ENCODE data around the gene PLAC1. TPM values are rescaled to one million over a fixed set of nuclear protein-coding genes. Genes with fewer than 3 reads are reported as not detected.

The PLAC1 gene
- total RNA-seq, 1 donor = not detected

- H3K4me2 ChIP-seq (ENCODE audit: insufficient read depth, low read length) = no peak overlapping the region
These were observed 8.5 kb downstream of the PLAC1 start for GRCh38 chrX:134649770-134650169.

GRCh38 chrX:134647477-134647877 is 10.8 kb downstream of the PLAC1 start:
- H3K79me2 ChIP-seq (ENCODE audit: insufficient read depth, low read length) = no peaks in the 10 kb centered on the region
- TF ChIP-seq CTCF (IDR thresholded peaks at IDR 0.05; ENCODE audit: extremely low read depth, low read depth, low read length) = no peak
- H3K27me3 ChIP-seq (ENCODE audit: insufficient read depth, low read length) = no peaks in the 10 kb centered on the region
- H3K4me2 ChIP-seq (ENCODE audit: insufficient read depth, low read length) = no peak overlapping the region
- no peak overlapping the region for H3K4me3 ChIP-seq (ENCODE audit: insufficient read depth, low read length)
- no peak overlapping the region for H2AFZ ChIP-seq (ENCODE audit: low read length)
- H3K27ac ChIP-seq (ENCODE audit: low read depth, low read length) = no peak overlapping the region
- H3K9me3 ChIP-seq (ENCODE audit: low read depth, low read length) = no peaks in the 10 kb centered on the region
- no peak for DNase-seq (ENCODE audit: insufficient read length, low spot score, missing footprints)
- no peaks in the 10 kb centered on the region for H3K36me3 ChIP-seq (ENCODE audit: insufficient read depth, low read length)
- no peaks in the 10 kb centered on the region for H3K4me1 ChIP-seq (ENCODE audit: insufficient read depth, low read length)
- no peaks in the 10 kb centered on the region for H4K20me1 ChIP-seq (ENCODE audit: insufficient read depth, low read length)

More at GRCh38 chrX:134649770-134650169, 8.5 kb downstream of the PLAC1 start:
- Histone ChIP-seq H3K4me3 (ENCODE audit: insufficient read depth, low read length) (no peak overlapping the region), H3K9me3 (ENCODE audit: low read depth, low read length) (no peaks in the 10 kb centered on the region), H3K27me3 (ENCODE audit: insufficient read depth, low read length) (no peaks in the 10 kb centered on the region), H2AFZ (ENCODE audit: low read length) (no peak overlapping the region), H3K27ac (ENCODE audit: low read depth, low read length) (no peak overlapping the region), H4K20me1 (ENCODE audit: insufficient read depth, low read length) (no peaks in the 10 kb centered on the region), H3K79me2 (ENCODE audit: insufficient read depth, low read length) (no peaks in the 10 kb centered on the region), H3K4me1 (ENCODE audit: insufficient read depth, low read length) (no peaks in the 10 kb centered on the region), H3K36me3 (ENCODE audit: insufficient read depth, low read length) (no peaks in the 10 kb centered on the region)
- DNase-seq (ENCODE audit: insufficient read length, low spot score, missing footprints) = no peak
- no peak for TF ChIP-seq CTCF (IDR thresholded peaks at IDR 0.05; ENCODE audit: extremely low read depth, low read depth, low read length)

DNA sequence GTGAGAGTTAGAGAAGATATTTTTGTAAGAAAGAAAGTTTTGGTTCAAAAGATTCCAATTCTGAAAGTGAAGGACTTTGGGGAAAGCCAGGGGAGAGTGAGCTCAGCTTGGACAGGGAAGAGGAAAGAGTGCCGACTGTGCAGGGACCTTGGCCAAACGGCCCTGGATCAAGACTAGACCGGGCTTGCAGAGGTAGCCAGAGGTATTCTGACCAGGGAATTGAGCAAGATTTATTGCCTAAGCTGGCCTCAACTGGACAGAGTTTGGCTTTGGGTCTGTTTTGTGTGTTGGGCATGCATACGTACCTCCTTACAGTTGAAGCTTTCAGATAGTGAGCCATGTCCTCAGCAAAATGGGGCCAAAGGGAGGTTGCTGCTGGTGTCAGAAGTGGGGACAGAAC is 11.6 kb downstream of the PLAC1 start:
- Histone ChIP-seq H3K79me2 (ENCODE audit: insufficient read depth, low read length) (no peaks in the 10 kb centered on the region), H2AFZ (ENCODE audit: low read length) (no peak overlapping the region), H3K27me3 (ENCODE audit: insufficient read depth, low read length) (no peaks in the 10 kb centered on the region), H3K27ac (ENCODE audit: low read depth, low read length) (no peak overlapping the region), H3K4me3 (ENCODE audit: insufficient read depth, low read length) (no peak overlapping the region), H3K36me3 (ENCODE audit: insufficient read depth, low read length) (no peaks in the 10 kb centered on the region), H3K4me1 (ENCODE audit: insufficient read depth, low read length) (no peaks in the 10 kb centered on the region), H4K20me1 (ENCODE audit: insufficient read depth, low read length) (no peaks in the 10 kb centered on the region), H3K9me3 (ENCODE audit: low read depth, low read length) (no peaks in the 10 kb centered on the region), H3K4me2 (ENCODE audit: insufficient read depth, low read length) (no peak overlapping the region)
- TF ChIP-seq CTCF (IDR thresholded peaks at IDR 0.05; ENCODE audit: extremely low read depth, low read depth, low read length) = no peak
- DNase-seq (ENCODE audit: insufficient read length, low spot score, missing footprints) = no peak

DNA sequence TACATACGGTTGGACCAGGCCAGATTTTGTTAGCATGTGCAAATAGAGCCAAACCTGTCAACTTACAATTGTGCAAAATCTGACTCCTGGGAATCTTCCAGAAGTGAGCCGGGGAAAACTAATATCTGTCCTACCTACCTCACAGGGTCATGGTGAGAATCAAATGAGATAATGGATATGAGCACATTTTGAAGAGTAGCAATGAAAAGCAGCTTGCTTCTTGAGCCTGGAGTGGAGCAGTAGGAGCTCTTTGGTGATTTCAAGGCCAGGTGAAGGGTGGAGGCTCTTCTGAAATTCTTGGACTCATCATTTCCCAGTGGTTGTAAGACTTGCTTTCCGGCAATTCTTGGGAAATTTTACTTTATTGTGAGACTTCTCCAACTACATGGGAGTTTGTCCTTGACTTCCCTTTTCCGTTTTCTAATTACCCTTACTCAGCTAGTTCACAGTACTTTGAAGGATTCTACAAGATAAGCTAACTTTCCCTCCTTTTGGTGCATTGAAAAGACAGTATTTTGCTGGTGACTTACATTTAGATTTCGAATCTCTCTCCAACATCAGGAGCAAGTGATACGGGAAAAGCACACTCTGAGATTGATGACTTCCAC is 12.2 kb downstream of the PLAC1 start:
- H3K4me1 ChIP-seq (ENCODE audit: insufficient read depth, low read length) = no peaks in the 10 kb centered on the region
- no peaks in the 10 kb centered on the region for H3K27me3 ChIP-seq (ENCODE audit: insufficient read depth, low read length)
- H3K79me2 ChIP-seq (ENCODE audit: insufficient read depth, low read length) = no peaks in the 10 kb centered on the region
- H2AFZ ChIP-seq (ENCODE audit: low read length) = no peak overlapping the region
- H3K36me3 ChIP-seq (ENCODE audit: insufficient read depth, low read length) = no peaks in the 10 kb centered on the region
- no peak overlapping the region for H3K4me2 ChIP-seq (ENCODE audit: insufficient read depth, low read length)
- no peaks in the 10 kb centered on the region for H3K9me3 ChIP-seq (ENCODE audit: low read depth, low read length)
- H3K27ac ChIP-seq (ENCODE audit: low read depth, low read length) = no peak overlapping the region
- no peak for TF ChIP-seq CTCF (IDR thresholded peaks at IDR 0.05; ENCODE audit: extremely low read depth, low read depth, low read length)
- DNase-seq (ENCODE audit: insufficient read length, low spot score, missing footprints) = no peak
- no peak overlapping the region for H3K4me3 ChIP-seq (ENCODE audit: insufficient read depth, low read length)
- H4K20me1 ChIP-seq (ENCODE audit: insufficient read depth, low read length) = no peaks in the 10 kb centered on the region
